ENCODE measurements around the gene OSBPL5. TPM values are rescaled to one million over a fixed set of nuclear protein-coding genes. Genes with fewer than 3 reads are reported as not detected.

OSBPL5 gene
- total RNA-seq, 4 donors from 2014 or later = 12.9 to 64.2 (median 22.3) TPM

DNA sequence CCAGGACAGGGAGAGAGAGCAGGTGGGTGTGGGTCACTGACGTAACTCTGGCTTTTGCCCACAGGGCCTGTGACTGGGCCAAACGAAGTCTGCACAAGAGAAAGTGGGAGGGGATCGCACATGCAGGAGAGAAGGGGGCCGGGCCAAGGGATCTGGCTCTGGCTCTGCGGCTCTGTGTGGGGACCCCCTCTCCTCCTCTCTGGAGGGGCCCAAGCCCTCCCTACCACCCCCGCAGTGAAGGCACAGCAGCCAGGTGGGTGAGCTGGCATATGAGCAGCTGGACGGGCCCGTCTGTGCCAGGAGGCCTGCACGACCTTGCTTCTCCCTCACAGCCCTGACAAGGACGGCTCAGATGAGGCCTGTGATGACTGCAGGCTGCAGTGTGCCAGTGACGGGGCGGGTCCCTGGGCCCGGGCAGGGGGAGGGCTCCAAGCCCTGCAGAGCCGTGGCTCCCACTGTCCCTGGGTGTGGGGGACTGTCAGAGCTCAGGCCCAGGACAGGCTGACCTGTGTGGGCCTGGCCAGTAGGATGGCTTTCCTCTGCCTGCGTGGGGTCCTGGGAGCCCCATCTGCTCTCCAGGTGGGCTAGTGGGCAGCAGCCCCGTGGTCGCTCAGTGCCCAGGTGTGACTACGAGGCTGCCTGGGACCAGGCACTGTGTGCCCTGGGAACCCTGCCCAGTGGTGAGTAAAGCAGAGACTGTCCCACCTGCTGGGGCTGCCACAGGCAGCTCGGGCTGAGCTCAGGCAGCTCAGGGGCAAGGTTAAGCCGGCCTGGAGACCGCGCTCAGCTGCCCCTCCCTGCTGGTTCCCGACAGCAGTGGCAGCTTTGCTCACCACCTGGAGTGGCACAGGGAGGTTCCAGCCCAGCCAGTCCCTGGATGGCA, 31.3 kb upstream of the OSBPL5 start:
- TF ChIP-seq, protein P1, sequence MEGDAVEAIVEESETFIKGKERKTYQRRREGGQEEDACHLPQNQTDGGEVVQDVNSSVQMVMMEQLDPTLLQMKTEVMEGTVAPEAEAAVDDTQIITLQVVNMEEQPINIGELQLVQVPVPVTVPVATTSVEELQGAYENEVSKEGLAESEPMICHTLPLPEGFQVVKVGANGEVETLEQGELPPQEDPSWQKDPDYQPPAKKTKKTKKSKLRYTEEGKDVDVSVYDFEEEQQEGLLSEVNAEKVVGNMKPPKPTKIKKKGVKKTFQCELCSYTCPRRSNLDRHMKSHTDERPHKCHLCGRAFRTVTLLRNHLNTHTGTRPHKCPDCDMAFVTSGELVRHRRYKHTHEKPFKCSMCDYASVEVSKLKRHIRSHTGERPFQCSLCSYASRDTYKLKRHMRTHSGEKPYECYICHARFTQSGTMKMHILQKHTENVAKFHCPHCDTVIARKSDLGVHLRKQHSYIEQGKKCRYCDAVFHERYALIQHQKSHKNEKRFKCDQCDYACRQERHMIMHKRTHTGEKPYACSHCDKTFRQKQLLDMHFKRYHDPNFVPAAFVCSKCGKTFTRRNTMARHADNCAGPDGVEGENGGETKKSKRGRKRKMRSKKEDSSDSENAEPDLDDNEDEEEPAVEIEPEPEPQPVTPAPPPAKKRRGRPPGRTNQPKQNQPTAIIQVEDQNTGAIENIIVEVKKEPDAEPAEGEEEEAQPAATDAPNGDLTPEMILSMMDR (IDR thresholded peaks at IDR 0.05; ENCODE audit: low read depth) = no peak

DNA sequence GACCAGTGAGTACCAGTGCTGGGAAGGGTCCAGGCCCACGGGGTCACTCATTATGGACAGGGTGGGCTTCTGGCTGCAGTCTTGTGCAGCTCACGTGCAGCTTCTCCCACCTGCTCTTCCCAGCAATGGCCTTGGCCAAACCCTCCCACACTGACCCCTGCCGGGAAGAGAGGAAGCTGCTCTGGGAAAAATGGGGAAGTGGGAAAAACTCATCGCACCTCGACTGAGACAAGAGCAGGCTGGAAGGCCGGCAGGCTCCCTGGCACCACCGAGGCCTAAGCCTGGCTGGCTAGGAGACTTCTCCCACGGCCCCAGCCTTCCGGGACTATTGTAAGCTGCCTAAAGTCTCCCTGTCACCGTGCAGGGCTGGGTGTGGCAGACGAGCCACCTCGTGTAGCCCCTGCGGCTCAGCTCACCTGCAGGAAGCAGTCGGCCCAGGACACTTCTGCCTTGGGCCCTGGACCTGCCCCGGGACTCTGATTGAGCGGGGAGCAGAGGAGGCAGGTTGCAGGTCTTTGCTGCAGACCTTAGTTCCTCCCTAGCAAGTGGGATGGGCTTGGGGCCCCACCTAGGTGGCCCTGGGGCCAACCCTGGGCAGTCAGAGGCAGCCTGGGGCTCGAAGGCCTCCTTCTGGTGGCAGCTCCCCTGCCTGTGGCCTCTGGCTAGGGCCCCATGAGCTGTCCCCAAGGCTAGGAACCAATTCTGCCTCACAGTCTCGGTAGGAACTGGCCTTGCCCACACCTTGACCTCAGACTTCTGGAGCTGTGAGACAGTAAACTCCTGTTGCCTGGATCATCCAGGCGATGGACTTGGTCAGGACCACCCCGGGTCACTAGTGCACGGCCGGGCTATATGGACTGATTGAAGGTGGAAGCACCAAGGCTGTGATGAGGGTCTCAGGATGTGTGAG, 30.4 kb upstream of the OSBPL5 start:
- TF ChIP-seq, protein P1 (IDR thresholded peaks at IDR 0.05; ENCODE audit: low read depth) = no peak

DNA sequence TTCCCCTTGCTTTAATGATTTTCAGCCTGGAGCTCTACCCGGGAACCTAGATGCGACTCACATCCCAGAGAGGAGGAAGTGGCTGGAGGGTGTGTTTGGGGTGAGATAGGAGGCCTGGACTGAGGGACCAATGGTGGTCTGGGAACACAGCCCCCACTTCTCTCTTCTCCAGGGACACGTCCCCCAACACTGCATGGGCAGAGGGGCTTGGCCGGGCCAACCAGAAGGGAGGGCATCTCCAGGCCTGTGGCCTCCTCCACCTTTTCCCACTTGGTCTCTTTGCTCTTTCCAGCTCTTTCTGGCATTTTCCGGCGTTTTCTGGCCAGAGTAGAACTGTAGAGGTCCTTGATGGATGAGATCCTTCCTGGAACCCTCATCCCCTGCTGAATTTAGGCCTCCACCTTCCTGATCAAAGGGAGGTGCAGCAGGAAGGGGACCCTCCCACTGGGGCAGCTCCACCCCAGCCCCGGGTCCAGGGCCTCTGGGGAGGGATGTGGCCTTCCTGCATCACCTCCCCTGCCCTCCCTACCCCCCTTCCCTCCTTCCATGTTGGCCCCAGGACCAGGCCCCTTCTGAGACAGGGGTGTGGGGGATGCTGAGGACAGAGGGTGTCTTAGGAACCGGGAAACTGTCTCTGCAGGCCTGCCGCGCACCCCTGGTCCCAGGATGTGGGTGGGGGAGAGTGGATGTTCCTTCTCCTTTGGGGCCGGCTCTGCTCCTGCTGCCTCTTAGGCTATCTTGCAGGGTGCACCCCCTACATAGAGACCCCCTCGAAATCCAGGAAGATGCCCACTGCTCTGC, 29.1 kb upstream of the OSBPL5 start:
- TF ChIP-seq, protein P1 (IDR thresholded peaks at IDR 0.05; ENCODE audit: low read depth) = no peak

DNA sequence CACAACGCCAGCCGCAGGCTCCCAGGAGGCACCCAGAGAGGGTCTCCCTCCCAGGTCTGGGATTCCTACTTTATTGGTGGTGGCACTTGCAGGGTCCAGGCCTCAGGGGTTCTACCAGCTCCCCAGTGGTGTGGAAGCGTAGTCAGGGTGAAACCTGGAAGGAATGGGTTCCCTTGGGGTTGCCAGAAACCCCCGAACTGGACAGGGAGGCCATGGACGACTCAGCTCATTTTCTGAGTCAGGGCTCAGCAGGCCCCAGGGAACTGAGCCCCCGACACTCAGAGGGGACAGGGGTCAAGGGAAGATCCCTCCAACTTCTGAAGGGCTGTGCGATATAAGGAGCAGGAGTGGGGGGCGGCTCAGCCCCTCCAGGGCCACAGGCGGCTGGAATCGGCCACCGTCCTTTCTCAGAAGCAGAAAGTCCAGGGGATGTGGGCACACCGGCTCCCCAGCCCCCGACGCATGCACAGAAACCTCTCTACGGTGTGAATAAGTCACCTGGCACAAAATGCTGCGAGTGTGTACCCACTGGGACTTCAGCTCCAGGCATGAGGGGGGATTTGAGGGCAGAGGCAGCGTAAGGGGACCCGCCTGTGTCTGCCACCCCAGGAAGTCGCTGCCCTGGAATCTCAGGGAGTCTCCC, 28.4 kb upstream of the OSBPL5 start:
- TF ChIP-seq, protein P1 (IDR thresholded peaks at IDR 0.05; ENCODE audit: low read depth) = no peak

DNA sequence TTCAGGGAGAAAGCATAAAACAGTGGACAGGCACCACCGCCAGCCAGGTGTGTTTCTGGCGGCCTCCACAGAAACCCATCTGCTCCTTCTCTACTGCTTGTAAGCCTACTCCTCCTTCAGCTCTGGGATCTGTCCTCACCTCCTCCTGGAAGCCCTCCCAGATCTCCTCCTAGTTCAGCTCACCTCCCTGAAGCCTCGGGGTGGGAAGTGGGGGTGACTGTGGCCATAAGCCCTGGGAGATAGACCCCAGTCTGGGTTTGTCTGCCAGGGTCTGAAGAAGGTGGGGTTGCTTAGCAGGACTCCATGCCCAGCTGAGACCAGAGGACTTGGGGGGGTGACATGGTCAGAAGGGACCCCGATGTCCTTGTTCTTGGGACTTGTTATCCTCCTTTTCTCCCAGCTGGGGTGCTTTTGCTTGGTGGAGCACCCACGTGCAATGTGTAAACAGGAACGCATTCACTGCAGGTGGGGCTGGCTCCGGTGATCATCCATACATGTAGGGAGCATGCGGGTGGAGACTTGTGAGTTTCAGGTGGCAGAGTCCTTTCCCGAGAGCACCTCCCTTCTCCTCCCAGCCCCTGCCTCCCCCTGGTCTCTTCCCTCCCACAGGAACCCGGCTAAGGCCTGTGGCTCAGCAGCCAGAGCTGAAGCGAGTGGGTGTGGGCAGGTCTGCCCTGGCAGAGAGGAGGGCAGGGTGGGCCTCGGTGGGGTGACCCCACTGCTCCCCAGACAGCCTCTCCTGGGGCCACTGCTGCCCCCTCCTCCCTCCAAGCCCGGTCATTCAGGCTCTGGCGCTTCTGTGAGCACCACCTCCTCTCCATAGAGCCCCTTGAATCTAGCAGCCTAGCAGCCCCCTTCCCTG, 27.6 kb upstream of the OSBPL5 start:
- TF ChIP-seq, protein P1 (IDR thresholded peaks at IDR 0.05; ENCODE audit: low read depth) = no peak

Data from subcutaneous adipose tissue (tissue), 4 donors.